ENCODE results near the gene BNC2.

DNA sequence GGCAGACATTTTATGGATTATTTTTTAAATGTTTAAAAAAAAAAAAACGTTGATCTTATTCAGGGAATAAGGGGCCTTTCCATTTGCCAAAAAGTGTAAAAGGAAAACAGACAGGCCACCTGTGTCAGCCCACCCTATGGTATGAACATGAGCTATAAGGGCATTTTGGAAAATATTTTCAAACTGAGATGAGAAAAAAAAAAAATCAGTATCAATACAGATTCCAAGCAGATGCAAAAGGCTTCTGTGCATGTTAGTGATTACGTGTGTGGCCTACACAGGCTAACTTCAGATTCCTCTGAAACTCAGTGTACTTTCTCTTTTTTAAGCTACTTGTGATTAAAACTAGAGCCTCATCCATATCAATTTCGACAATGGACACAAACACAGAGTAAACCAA lies 189.9 kb downstream of the BNC2 start:
- no peak for TF ChIP-seq POLR2A (IDR thresholded peaks at IDR 0.05)
- TF ChIP-seq, protein P1, sequence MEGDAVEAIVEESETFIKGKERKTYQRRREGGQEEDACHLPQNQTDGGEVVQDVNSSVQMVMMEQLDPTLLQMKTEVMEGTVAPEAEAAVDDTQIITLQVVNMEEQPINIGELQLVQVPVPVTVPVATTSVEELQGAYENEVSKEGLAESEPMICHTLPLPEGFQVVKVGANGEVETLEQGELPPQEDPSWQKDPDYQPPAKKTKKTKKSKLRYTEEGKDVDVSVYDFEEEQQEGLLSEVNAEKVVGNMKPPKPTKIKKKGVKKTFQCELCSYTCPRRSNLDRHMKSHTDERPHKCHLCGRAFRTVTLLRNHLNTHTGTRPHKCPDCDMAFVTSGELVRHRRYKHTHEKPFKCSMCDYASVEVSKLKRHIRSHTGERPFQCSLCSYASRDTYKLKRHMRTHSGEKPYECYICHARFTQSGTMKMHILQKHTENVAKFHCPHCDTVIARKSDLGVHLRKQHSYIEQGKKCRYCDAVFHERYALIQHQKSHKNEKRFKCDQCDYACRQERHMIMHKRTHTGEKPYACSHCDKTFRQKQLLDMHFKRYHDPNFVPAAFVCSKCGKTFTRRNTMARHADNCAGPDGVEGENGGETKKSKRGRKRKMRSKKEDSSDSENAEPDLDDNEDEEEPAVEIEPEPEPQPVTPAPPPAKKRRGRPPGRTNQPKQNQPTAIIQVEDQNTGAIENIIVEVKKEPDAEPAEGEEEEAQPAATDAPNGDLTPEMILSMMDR (IDR thresholded peaks at IDR 0.05): no peak
